ENCODE data around the gene TLR9. TPM values are rescaled to one million over a fixed set of nuclear protein-coding genes. Genes with fewer than 3 reads are reported as not detected.
A peak's percentile ranks its signal among the peaks of the same experiment; 100 is the strongest.
"Not testable (repeated sequence)": the region's sequence is repeated elsewhere in the genome, so short reads cannot be mapped to it uniquely, and the experiment has no call there.

Gene TLR9, protein sequence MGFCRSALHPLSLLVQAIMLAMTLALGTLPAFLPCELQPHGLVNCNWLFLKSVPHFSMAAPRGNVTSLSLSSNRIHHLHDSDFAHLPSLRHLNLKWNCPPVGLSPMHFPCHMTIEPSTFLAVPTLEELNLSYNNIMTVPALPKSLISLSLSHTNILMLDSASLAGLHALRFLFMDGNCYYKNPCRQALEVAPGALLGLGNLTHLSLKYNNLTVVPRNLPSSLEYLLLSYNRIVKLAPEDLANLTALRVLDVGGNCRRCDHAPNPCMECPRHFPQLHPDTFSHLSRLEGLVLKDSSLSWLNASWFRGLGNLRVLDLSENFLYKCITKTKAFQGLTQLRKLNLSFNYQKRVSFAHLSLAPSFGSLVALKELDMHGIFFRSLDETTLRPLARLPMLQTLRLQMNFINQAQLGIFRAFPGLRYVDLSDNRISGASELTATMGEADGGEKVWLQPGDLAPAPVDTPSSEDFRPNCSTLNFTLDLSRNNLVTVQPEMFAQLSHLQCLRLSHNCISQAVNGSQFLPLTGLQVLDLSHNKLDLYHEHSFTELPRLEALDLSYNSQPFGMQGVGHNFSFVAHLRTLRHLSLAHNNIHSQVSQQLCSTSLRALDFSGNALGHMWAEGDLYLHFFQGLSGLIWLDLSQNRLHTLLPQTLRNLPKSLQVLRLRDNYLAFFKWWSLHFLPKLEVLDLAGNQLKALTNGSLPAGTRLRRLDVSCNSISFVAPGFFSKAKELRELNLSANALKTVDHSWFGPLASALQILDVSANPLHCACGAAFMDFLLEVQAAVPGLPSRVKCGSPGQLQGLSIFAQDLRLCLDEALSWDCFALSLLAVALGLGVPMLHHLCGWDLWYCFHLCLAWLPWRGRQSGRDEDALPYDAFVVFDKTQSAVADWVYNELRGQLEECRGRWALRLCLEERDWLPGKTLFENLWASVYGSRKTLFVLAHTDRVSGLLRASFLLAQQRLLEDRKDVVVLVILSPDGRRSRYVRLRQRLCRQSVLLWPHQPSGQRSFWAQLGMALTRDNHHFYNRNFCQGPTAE
- 0.48 TPM for polyA plus RNA-seq (2013)

DNA sequence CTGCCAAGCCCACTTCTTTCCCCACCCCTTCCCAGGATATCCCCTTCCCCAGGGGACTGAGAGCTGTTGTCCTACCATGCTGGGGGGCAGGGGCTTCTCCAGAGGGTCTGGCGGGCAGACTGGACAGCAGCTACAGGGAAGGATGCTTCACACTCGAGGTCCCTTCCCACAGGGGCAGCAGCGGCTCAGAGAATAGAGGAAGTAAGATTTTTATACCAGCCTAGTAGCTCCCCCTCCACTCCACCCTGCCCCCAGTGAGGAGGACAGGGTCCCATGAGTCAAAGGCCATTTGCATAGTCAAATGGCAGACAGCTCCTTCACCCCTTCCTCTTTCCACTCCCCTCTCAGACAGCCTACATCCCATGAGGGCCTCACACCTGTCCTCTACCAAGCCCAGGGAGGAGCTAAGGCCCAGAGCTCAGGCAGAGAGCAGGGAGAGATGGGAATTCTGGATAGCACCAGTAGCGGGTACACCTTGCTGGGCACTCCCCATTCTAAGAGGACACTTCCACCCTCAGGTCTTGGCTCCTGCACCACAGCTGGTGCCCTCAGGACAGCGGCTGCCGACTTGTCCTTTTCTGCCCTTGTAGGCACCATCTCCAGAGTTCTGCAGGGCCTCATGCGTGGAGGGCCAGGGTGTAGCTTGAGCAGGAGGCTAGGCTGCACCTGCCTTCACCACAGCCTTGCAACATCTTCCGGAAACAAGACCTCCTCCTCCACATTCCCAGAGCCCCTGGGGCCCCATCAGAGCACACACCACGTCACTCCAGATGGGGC lies at the start of gene TLR9:
TLR9 (minus strand) TSS at position 194 of the 777 bp plus-strand sequence; CDS start at position 78, 116 bp downstream.
- 31% methylated on average over 7 of the region's 9 CpGs for WGBS (ENCODE audit: insufficient coverage)
- H3K27me3 ChIP-seq (replicated peaks in 2 of 5; ENCODE audit: control insufficient read depth in 4 of 5, insufficient read depth in 5 of 5, low read length in 4 of 5), result no peaks in the 10 kb centered on the region
- H3K4me1 ChIP-seq (ENCODE audit: control extremely low read depth in 1 of 4, control insufficient read depth in 4 of 4, insufficient read depth in 4 of 4, low read length in 3 of 4), result peaks cover 0 to 45% (median 39%) of the 10 kb centered on the region in 4 experiments
- peak; percentile 71 to 92 (median 92) for DNase-seq
- peaks cover 2 to 35% (median 21%) of the 10 kb centered on the region in 4 experiments for H3K36me3 ChIP-seq (ENCODE audit: control insufficient read depth in 4 of 4, insufficient read depth in 4 of 4, low read length in 3 of 4)
- H3K9me3 ChIP-seq (ENCODE audit: control extremely low read depth in 1 of 5, control insufficient read depth in 4 of 5, insufficient read depth in 2 of 5, low read depth in 1 of 5, low read length in 4 of 5), result no peaks in the 10 kb centered on the region
- CTCF ChIA-PET, result interaction anchor here (0.9 to 14.2 kb wide), 13 partner anchors 9 to 115 kb away, joined by 3 to 122 read pairs (median 5); partner anchors contain the start of gene GLYCTK
- POLR2A ChIA-PET, result interaction anchor here (0.7 to 1.7 kb wide), 3 partner anchors 9 to 53 kb away, joined by 3 to 6 read pairs (median 4); partner anchors contain the start of genes TWF2 and WDR82
- peak within 1 kb of the TSS in 1 of 2 experiments; percentile 31 for H3K27ac ChIP-seq (ENCODE audit: insufficient read depth in 1 of 2, low read depth in 1 of 2, low read length in 2 of 2, poor library complexity in 1 of 2, severe bottlenecking in 2 of 2)
- peak within 1 kb of the TSS in 2 of 7 experiments; percentile 19 to 32 for H3K4me3 ChIP-seq (ENCODE audit: control insufficient read depth in 1 of 7, extremely low read depth in 1 of 7, insufficient read depth in 4 of 7, low read depth in 2 of 7, low read length in 6 of 7)

DNA sequence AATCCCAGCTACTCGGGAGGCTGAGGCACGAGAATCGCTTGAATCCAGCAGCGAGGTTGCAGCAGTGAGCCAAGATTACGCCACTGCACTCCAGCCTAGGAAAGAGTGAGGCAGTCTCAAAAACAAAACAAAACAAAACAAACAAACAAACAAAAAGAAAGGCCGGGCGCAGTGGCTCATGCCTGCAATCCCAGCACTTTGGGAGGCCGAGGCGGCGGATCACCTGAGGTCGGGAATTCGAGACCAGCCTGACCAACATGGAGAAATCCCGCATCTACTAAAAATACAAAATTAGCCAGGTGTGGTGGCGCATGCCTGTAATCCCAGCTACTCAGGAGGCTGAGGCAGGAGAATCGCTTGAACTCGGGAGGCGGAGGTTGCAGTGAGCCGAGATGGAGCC lies 49.3 kb upstream of the TLR9 start:
- H3K9me3 ChIP-seq (ENCODE audit: control extremely low read depth in 1 of 5, control insufficient read depth in 4 of 5, insufficient read depth in 2 of 5, low read depth in 1 of 5, low read length in 4 of 5); H3K27me3 ChIP-seq (replicated peaks in 2 of 5; ENCODE audit: control insufficient read depth in 4 of 5, insufficient read depth in 5 of 5, low read length in 4 of 5); POLR2A ChIA-PET; DNase-seq; H3K4me3 ChIP-seq (ENCODE audit: control insufficient read depth in 1 of 7, extremely low read depth in 1 of 7, insufficient read depth in 4 of 7, low read depth in 2 of 7, low read length in 6 of 7): not testable (repeated sequence)
- WGBS (ENCODE audit: insufficient coverage), result 100% methylated on average over 1 of the region's 18 CpGs
- CTCF ChIA-PET, result interaction anchor here (1.2 to 8.3 kb wide), 3 partner anchors 27 to 38 kb away, joined by 4 to 74 read pairs (median 4); partner anchors contain the start of gene TWF2
- H3K4me1 ChIP-seq (ENCODE audit: control extremely low read depth in 1 of 4, control insufficient read depth in 4 of 4, insufficient read depth in 4 of 4, low read length in 3 of 4), result peaks cover 30 to 58% (median 39%) of the 10 kb centered on the region in 4 experiments
- H3K27ac ChIP-seq (ENCODE audit: insufficient read depth in 1 of 2, low read depth in 1 of 2, low read length in 2 of 2, poor library complexity in 1 of 2, severe bottlenecking in 2 of 2), result peak overlapping the region in 1 of 2 experiments; percentile 54
- H3K36me3 ChIP-seq (ENCODE audit: control insufficient read depth in 4 of 4, insufficient read depth in 4 of 4, low read length in 3 of 4), result peaks cover 0 to 45% (median 10%) of the 10 kb centered on the region in 4 experiments

DNA sequence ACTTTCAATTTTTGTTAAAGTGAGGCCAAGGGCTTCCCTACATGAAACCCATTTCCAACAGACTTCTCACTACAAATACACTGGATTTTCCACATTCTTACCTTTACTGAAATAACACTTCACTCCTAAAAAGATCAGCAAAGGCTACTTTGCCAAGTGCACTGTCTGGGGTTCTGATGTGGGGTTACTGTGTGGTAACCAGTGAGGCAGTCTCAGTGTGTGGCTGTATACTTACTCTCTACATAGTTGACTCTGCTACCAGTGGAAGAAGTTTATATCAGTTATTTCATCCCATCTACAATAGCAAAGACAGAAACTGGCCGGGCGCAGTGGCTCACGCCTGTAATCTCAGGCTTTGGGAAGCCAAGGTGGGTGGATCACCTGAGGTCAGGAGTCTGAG lies 47.4 kb upstream of the TLR9 start:
- Histone ChIP-seq H3K27ac (ENCODE audit: insufficient read depth in 1 of 2, low read depth in 1 of 2, low read length in 2 of 2, poor library complexity in 1 of 2, severe bottlenecking in 2 of 2) (no peak overlapping the region), H3K27me3 (replicated peaks in 2 of 5; ENCODE audit: control insufficient read depth in 4 of 5, insufficient read depth in 5 of 5, low read length in 4 of 5) (no peaks in the 10 kb centered on the region), H3K9me3 (ENCODE audit: control extremely low read depth in 1 of 5, control insufficient read depth in 4 of 5, insufficient read depth in 2 of 5, low read depth in 1 of 5, low read length in 4 of 5) (no peaks in the 10 kb centered on the region), H3K36me3 (ENCODE audit: control insufficient read depth in 4 of 4, insufficient read depth in 4 of 4, low read length in 3 of 4) (peaks cover 7 to 57% (median 22%) of the 10 kb centered on the region in 4 experiments), H3K4me1 (ENCODE audit: control extremely low read depth in 1 of 4, control insufficient read depth in 4 of 4, insufficient read depth in 4 of 4, low read length in 3 of 4) (peaks cover 27 to 52% (median 32%) of the 10 kb centered on the region in 4 experiments), H3K4me3 (ENCODE audit: control insufficient read depth in 1 of 7, extremely low read depth in 1 of 7, insufficient read depth in 4 of 7, low read depth in 2 of 7, low read length in 6 of 7) (no peak overlapping the region)
- WGBS (ENCODE audit: insufficient coverage), result 84% methylated on average over 2 of the region's 3 CpGs
- DNase-seq, result no peak
- ChIA-PET CTCF (interaction anchor here (0.9 to 2.8 kb wide), 3 partner anchors 13 to 47 kb away, joined by 3 to 12 read pairs (median 3); partner anchors contain the start of gene TLR9), POLR2A (interaction anchor here (0.7 to 0.9 kb wide), 2 partner anchors 19 to 218 kb away, joined by 5 to 6 read pairs; no protein-coding TSS in a partner anchor)

DNA sequence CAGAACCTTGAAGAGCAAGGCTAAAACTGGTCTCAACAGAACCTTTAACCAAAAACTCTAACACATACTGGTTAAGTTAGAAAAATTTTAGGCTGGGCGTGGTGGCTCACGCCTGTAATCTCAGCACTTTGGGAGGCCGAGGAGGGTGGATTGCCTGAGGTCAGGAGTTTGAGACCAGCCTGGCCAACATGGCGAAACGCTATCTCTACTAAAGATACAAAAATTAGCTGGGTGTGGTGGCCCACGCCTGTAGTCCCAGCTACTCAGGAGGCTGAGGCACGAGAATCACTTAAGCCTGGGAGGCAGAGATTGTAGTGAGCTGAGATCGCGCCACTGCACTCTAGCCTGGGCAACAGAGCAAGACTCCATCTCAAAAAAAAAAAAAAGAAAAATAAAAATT lies 46.7 kb upstream of the TLR9 start:
- H3K4me1 ChIP-seq (ENCODE audit: control extremely low read depth in 1 of 4, control insufficient read depth in 4 of 4, insufficient read depth in 4 of 4, low read length in 3 of 4), result peaks cover 24 to 46% (median 30%) of the 10 kb centered on the region in 4 experiments
- WGBS (ENCODE audit: insufficient coverage), result 100% methylated on average over 4 of the region's 9 CpGs
- H3K36me3 ChIP-seq (ENCODE audit: control insufficient read depth in 4 of 4, insufficient read depth in 4 of 4, low read length in 3 of 4), result peaks cover 9 to 64% (median 27%) of the 10 kb centered on the region in 4 experiments

DNA sequence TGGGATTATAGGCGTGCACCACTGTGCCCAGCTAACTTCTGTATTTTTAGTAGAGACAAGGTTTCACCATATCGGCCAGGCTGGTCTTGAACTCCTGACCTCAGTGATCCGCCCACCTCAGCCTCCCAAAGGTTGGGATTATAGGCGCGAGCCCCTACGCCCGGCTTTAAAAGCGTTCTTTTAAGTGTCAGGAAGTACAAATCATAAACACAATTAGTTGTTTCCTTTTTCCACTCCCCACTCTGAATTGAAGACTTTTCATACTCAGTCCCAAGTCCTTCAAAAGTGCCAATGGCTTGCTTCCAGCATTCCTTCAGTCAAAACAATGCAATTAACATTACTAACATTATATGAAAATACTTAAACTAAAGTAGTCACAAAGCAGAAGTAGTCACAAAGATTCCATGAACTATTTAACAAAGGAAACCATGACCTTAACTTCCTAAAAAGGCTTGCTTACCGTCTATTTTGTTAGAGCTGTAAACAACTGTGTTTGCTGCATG lies 44.9 kb upstream of the TLR9 start:
- 28% methylated on average over 8 of the region's 9 CpGs for WGBS (ENCODE audit: insufficient coverage)
- CTCF ChIA-PET, result interaction anchor here (0.7 to 2.8 kb wide), 8 partner anchors 10 to 27 kb away, joined by 3 to 12 read pairs (median 4); partner anchors contain the start of gene PPM1M
- peaks cover 15 to 71% (median 39%) of the 10 kb centered on the region in 4 experiments for H3K36me3 ChIP-seq (ENCODE audit: control insufficient read depth in 4 of 4, insufficient read depth in 4 of 4, low read length in 3 of 4)
- H3K4me3 ChIP-seq (ENCODE audit: control insufficient read depth in 1 of 7, extremely low read depth in 1 of 7, insufficient read depth in 4 of 7, low read depth in 2 of 7, low read length in 6 of 7), result peak overlapping the region in 2 of 7 experiments; percentile 41 to 50
- peaks cover 9 to 29% (median 17%) of the 10 kb centered on the region in 4 experiments for H3K4me1 ChIP-seq (ENCODE audit: control extremely low read depth in 1 of 4, control insufficient read depth in 4 of 4, insufficient read depth in 4 of 4, low read length in 3 of 4)
- H3K27ac ChIP-seq (ENCODE audit: insufficient read depth in 1 of 2, low read depth in 1 of 2, low read length in 2 of 2, poor library complexity in 1 of 2, severe bottlenecking in 2 of 2), result peak overlapping the region; percentile 40 to 59
- POLR2A ChIA-PET, result interaction anchor here (1.0 to 1.4 kb wide), 2 partner anchors 19 to 31 kb away, joined by 3 read pairs; partner anchors contain the start of gene TWF2
- H3K27me3 ChIP-seq (replicated peaks in 2 of 5; ENCODE audit: control insufficient read depth in 4 of 5, insufficient read depth in 5 of 5, low read length in 4 of 5), result no peaks in the 10 kb centered on the region
- H3K9me3 ChIP-seq (ENCODE audit: control extremely low read depth in 1 of 5, control insufficient read depth in 4 of 5, insufficient read depth in 2 of 5, low read depth in 1 of 5, low read length in 4 of 5), result no peaks in the 10 kb centered on the region
- peak in 2 of 3 donors; percentile 41 to 48 for DNase-seq

More for the DNA sequence above, 46.7 kb upstream of the TLR9 start:
- ChIA-PET POLR2A (interaction anchor here (0.7 to 0.9 kb wide), 2 partner anchors 18 to 219 kb away, joined by 5 to 6 read pairs; no protein-coding TSS in a partner anchor), CTCF (interaction anchor here (0.7 to 2.8 kb wide), 8 partner anchors 9 to 67 kb away, joined by 3 to 12 read pairs (median 4); partner anchors contain the start of genes PPM1M and TLR9)
- H3K4me3 ChIP-seq (ENCODE audit: control insufficient read depth in 1 of 7, extremely low read depth in 1 of 7, insufficient read depth in 4 of 7, low read depth in 2 of 7, low read length in 6 of 7); DNase-seq; H3K9me3 ChIP-seq (ENCODE audit: control extremely low read depth in 1 of 5, control insufficient read depth in 4 of 5, insufficient read depth in 2 of 5, low read depth in 1 of 5, low read length in 4 of 5); H3K27ac ChIP-seq (ENCODE audit: insufficient read depth in 1 of 2, low read depth in 1 of 2, low read length in 2 of 2, poor library complexity in 1 of 2, severe bottlenecking in 2 of 2); H3K27me3 ChIP-seq (replicated peaks in 2 of 5; ENCODE audit: control insufficient read depth in 4 of 5, insufficient read depth in 5 of 5, low read length in 4 of 5): not testable (repeated sequence)

Data from common myeloid progenitor, CD34-positive (primary cell).